K562 (cell line): ENCODE data around the gene ST8SIA1. TPM values are rescaled to one million over a fixed set of nuclear protein-coding genes. Genes with fewer than 3 reads are reported as not detected.

Experiments used
- ARHGAP35 ChIP-seq: fragments of 450-650 bp; IDR thresholded peaks from 2 replicates; pipeline ENCODE4 v1.6.1; 2018; ENCODE audit not compliant: partially characterized antibody
- ARID1B ChIP-seq: fragments of 450-650 bp; IDR thresholded peaks from 2 replicates; pipeline ENCODE4 v1.6.1; 2016; ENCODE audit warnings: antibody characterized with exemption, mild to moderate bottlenecking, inconsistent platforms
- CBFA2T2 ChIP-seq: fragments of 450-650 bp; conservative IDR thresholded peaks from 2 replicates; pipeline ENCODE4 v1.6.1; 2017; ENCODE audit warnings: mild to moderate bottlenecking
- CBX8 ChIP-seq: fragments of 200-600 bp; sonication (generic); IDR thresholded peaks from 2 replicates; pipeline ENCODE4 v1.6.1; 2012; ENCODE audit warnings: borderline replicate concordance, mixed run types, low read depth, mild to moderate bottlenecking, moderate library complexity, mixed read lengths, low read length, control low read depth, inconsistent platforms; ENCODE audit not compliant: poor library complexity, severe bottlenecking; ENCODE audit errors: extremely low read depth
- CC2D1A ChIP-seq: fragments of 450-650 bp; IDR thresholded peaks from 2 replicates; pipeline ENCODE4 v1.6.1; 2017; ENCODE audit warnings: mild to moderate bottlenecking
- FOSL1 ChIP-seq: fragments of 200-800 bp; sonication (Bioruptor generic); conservative IDR thresholded peaks from 2 replicates; pipeline ENCODE4 v1.6.1; 2016; ENCODE audit warnings: missing genetic modification characterization, missing compliant biosample characterization
- FOXK2 ChIP-seq, 2 experiments: fragments of 450-650 bp; IDR thresholded peaks in 1 of 2; conservative IDR thresholded peaks in 1 of 2; 2 replicates each; pipeline ENCODE4 v1.6.1; 2016; ENCODE audit warnings: low read depth in 2 of 2, mild to moderate bottlenecking in 1 of 2
- FOXM1 ChIP-seq, 2 experiments: fragments of 450-650 bp in 1 of 2; sonication (generic) in 1 of 2; formaldehyde crosslinking in 1 of 2; IDR thresholded peaks; 2 replicates each; pipeline versions ENCODE4 v1.6.1 to v1.9.0; 2017 to 2022; ENCODE audit warnings: low read depth in 2 of 2, mild to moderate bottlenecking in 2 of 2, missing genetic modification reagents in 1 of 2, moderate library complexity in 1 of 2
- MEIS2 ChIP-seq: fragments of 450-650 bp; IDR thresholded peaks from 2 replicates; pipeline ENCODE4 v1.6.1; 2014; ENCODE audit warnings: mild to moderate bottlenecking; ENCODE audit not compliant: partially characterized antibody
- NFIC ChIP-seq: fragments of 450-650 bp; IDR thresholded peaks from 2 replicates; pipeline ENCODE4 v1.6.1; 2017; ENCODE audit warnings: mild to moderate bottlenecking, inconsistent platforms
- POLR2G ChIP-seq: fragments of 200-400 bp; formaldehyde crosslinking; IDR thresholded peaks from 2 replicates; pipeline ENCODE4 v1.6.1; 2017; ENCODE audit warnings: low read depth, mild to moderate bottlenecking, antibody characterized with exemption, low read length, moderate library complexity
- SAFB2 ChIP-seq: fragments of 200-400 bp; formaldehyde crosslinking; IDR thresholded peaks from 2 replicates; pipeline ENCODE4 v1.6.1; 2018; ENCODE audit warnings: borderline replicate concordance, low read length, low read depth, moderate library complexity; ENCODE audit not compliant: severe bottlenecking
- SNRNP70 ChIP-seq: fragments of 200-400 bp; formaldehyde crosslinking; optimal IDR thresholded peaks from 2 replicates; pipeline ENCODE3; 2017; ENCODE audit warnings: low read depth, low read length
- SRSF9 ChIP-seq: fragments of 200-400 bp; formaldehyde crosslinking; IDR thresholded peaks from 2 replicates; pipeline ENCODE4 v1.6.1; 2017; ENCODE audit warnings: low read depth, low read length, borderline replicate concordance
- ZBTB1 ChIP-seq: sonication (generic); formaldehyde crosslinking; IDR thresholded peaks from 2 replicates; pipeline ENCODE4 v1.8.1; 2023; ENCODE audit warnings: missing genetic modification reagents, low read depth, mild to moderate bottlenecking, borderline replicate concordance
- polyA plus RNA-seq, 8 experiments: library from polyadenylated mRNA; depleted of rRNA in 4 of 8; stranded (reverse) in 5 of 8; unstranded in 3 of 8; fragments of >200 nt; fragmentation: Nextera tagmentation in 2 of 8; fragmentation: Illumina TruSeq in 1 of 8; extraction: Ambion mirVana in 2 of 8; extraction: Trizol in 1 of 8; gene quantifications; 2 replicates each; pipeline versions ENCODE4 v1.2.1 to v1.2.3, GENCODE V29; 2011 to 2014; ENCODE audit warnings: inconsistent platforms in 1 of 8, missing spikeins in 1 of 8
- total RNA-seq, 7 experiments: library from RNA; depleted of rRNA in 6 of 7; stranded (reverse); fragments of >200 nt in 6 of 7; fragmentation: Illumina TruSeq in 2 of 7; extraction: Trizol in 2 of 7; gene quantifications; 2 replicates each; pipeline versions ENCODE4 v1.2.1 to v1.2.3, GENCODE V29; 2011 to 2021; ENCODE audit warnings: low replicate concordance in 1 of 7
- TF ChIP-seq, protein P1 (sequence below): fragments of 250-450 bp; sonication (Bioruptor Pico); IDR thresholded peaks from 2 replicates; pipeline ENCODE4 v1.4.0; 2020; ENCODE audit warnings: mild to moderate bottlenecking, moderate library complexity
- TF ChIP-seq, protein P2 (sequence below): fragments of 450-650 bp; IDR thresholded peaks from 2 replicates; pipeline ENCODE4 v1.6.1; 2016; ENCODE audit warnings: low read depth, mild to moderate bottlenecking, moderate library complexity
- TF ChIP-seq, protein P3 (sequence below): IDR thresholded peaks from 3 replicates; pipeline ENCODE4 v1.6.1; 2011; ENCODE audit warnings: borderline replicate concordance, mild to moderate bottlenecking; ENCODE audit not compliant: insufficient read length, insufficient read depth
- TF ChIP-seq, protein P4 (sequence below): fragments of 450-650 bp; IDR thresholded peaks from 2 replicates; pipeline ENCODE4 v1.6.1; 2017; ENCODE audit warnings: mild to moderate bottlenecking, moderate library complexity
- TF ChIP-seq, protein P5 (sequence below): fragments of 450-650 bp; IDR thresholded peaks from 2 replicates; pipeline ENCODE4 v1.6.1; 2016

ST8SIA1 gene
- total and polyA plus RNA-seq, 9 of the 15 experiments (the other 6 are each of a cell fraction or from before 2014, with no cell fraction given), result 0.86 to 26.3 (median 4.3) TPM

DNA sequence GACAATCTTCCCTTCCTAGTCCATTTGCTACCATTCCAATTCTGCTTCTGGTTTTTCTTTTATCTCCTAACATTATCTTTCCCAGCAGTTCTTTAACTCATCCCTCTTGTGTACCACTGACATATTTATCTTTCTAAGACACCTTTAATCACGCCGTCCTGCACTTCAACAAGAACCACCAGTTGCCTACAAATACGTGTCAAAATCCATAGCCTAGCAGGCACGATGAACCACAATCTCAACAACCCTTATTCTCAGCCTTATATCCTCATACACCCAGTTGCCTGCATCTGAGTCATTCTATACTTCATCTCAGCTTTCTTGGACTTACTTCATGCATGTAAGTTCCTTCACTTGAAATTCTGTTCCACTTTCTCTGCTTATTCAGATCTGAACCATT, 16.4 kb upstream of the ST8SIA1 start (continued):
- TF ChIP-seq, protein P1, sequence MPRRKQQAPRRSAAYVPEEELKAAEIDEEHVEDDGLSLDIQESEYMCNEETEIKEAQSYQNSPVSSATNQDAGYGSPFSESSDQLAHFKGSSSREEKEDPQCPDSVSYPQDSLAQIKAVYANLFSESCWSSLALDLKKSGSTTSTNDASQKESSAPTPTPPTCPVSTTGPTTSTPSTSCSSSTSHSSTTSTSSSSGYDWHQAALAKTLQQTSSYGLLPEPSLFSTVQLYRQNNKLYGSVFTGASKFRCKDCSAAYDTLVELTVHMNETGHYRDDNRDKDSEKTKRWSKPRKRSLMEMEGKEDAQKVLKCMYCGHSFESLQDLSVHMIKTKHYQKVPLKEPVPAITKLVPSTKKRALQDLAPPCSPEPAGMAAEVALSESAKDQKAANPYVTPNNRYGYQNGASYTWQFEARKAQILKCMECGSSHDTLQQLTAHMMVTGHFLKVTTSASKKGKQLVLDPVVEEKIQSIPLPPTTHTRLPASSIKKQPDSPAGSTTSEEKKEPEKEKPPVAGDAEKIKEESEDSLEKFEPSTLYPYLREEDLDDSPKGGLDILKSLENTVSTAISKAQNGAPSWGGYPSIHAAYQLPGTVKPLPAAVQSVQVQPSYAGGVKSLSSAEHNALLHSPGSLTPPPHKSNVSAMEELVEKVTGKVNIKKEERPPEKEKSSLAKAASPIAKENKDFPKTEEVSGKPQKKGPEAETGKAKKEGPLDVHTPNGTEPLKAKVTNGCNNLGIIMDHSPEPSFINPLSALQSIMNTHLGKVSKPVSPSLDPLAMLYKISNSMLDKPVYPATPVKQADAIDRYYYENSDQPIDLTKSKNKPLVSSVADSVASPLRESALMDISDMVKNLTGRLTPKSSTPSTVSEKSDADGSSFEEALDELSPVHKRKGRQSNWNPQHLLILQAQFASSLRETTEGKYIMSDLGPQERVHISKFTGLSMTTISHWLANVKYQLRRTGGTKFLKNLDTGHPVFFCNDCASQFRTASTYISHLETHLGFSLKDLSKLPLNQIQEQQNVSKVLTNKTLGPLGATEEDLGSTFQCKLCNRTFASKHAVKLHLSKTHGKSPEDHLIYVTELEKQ (CRISPR knock-in tag), result no peak
- peak; percentile 71 for TF ChIP-seq MEIS2
- TF ChIP-seq FOXK2 (conservative IDR thresholded peaks at IDR 0.05 in 1 of 2, IDR thresholded peaks at IDR 0.05 in 1 of 2; ENCODE audit: low read depth in 2 of 2), result peak in 1 of 2 experiments; percentile 40; a peak in 1 of 4 replicates
- TF ChIP-seq, protein P2, sequence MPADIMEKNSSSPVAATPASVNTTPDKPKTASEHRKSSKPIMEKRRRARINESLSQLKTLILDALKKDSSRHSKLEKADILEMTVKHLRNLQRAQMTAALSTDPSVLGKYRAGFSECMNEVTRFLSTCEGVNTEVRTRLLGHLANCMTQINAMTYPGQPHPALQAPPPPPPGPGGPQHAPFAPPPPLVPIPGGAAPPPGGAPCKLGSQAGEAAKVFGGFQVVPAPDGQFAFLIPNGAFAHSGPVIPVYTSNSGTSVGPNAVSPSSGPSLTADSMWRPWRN, result peak; percentile 18; the same call in 1 of the 2 replicates
- TF ChIP-seq CBX8, result no peak
- TF ChIP-seq, protein P3, sequence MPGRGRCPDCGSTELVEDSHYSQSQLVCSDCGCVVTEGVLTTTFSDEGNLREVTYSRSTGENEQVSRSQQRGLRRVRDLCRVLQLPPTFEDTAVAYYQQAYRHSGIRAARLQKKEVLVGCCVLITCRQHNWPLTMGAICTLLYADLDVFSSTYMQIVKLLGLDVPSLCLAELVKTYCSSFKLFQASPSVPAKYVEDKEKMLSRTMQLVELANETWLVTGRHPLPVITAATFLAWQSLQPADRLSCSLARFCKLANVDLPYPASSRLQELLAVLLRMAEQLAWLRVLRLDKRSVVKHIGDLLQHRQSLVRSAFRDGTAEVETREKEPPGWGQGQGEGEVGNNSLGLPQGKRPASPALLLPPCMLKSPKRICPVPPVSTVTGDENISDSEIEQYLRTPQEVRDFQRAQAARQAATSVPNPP, result no peak
- no peak for TF ChIP-seq SAFB2
- TF ChIP-seq, protein P4, sequence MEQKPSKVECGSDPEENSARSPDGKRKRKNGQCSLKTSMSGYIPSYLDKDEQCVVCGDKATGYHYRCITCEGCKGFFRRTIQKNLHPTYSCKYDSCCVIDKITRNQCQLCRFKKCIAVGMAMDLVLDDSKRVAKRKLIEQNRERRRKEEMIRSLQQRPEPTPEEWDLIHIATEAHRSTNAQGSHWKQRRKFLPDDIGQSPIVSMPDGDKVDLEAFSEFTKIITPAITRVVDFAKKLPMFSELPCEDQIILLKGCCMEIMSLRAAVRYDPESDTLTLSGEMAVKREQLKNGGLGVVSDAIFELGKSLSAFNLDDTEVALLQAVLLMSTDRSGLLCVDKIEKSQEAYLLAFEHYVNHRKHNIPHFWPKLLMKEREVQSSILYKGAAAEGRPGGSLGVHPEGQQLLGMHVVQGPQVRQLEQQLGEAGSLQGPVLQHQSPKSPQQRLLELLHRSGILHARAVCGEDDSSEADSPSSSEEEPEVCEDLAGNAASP, result no peak
- peak; percentile 85 for TF ChIP-seq ARID1B
- peak; percentile 31; the same call in 1 of the 2 replicates for TF ChIP-seq FOXM1 (IDR thresholded peaks at IDR 0.05; ENCODE audit: low read depth)
- TF ChIP-seq FOXM1 (CRISPR knock-in tag; IDR thresholded peaks at IDR 0.05; ENCODE audit: low read depth), result no peak
- no peak for TF ChIP-seq SRSF9
- no peak for TF ChIP-seq POLR2G
- TF ChIP-seq ARHGAP35, result no peak
- TF ChIP-seq CC2D1A, result 0 out of 2 replicates have a peak, but pooled peaks have one; percentile 22
- peak; percentile 73 for TF ChIP-seq CBFA2T2
- TF ChIP-seq SNRNP70, result no peak
- TF ChIP-seq ZBTB1, result no peak
- TF ChIP-seq, protein P5, sequence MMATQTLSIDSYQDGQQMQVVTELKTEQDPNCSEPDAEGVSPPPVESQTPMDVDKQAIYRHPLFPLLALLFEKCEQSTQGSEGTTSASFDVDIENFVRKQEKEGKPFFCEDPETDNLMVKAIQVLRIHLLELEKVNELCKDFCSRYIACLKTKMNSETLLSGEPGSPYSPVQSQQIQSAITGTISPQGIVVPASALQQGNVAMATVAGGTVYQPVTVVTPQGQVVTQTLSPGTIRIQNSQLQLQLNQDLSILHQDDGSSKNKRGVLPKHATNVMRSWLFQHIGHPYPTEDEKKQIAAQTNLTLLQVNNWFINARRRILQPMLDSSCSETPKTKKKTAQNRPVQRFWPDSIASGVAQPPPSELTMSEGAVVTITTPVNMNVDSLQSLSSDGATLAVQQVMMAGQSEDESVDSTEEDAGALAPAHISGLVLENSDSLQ, result peak; percentile 43; the same call in 1 of the 2 replicates
- peak; percentile 30; the same call in 1 of the 2 replicates for TF ChIP-seq NFIC
- TF ChIP-seq FOSL1 (tag), result peak; percentile 65
